GM19025 (cell line): ENCODE measurements around the gene USP53.
A peak's percentile ranks its signal among the peaks of the same experiment; 100 is the strongest.
"Not testable (repeated sequence)": the region's sequence is repeated elsewhere in the genome, so short reads cannot be mapped to it uniquely, and the experiment has no call there.

Experiments
- ATAC-seq: cut with Tn5 transposase; IDR thresholded peaks from one replicate; pipeline ENCODE4 v1.9.1; 2021; ENCODE audit warnings: mild to moderate bottlenecking, low read depth, moderate library complexity; ENCODE audit not compliant: unreplicated experiment

USP53 gene

DNA sequence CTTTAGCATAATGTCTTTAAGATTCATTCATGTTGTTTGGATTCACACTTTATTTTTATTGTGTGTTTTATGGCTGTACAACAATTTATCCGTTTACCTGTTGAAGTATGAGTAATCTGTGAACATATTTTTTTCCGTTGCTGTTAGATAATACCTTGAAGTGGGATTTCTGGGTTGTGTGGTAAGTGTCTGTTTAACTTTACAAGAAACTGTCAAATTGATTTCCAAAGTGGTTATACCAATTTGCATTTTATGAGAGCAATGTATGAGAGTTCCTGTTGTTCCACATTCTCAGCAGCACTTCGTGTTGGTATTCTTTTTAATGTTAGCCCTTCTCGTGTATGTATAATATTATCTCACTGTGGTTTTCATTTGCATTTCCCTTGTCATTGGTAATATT lies 53.6 kb downstream of the USP53 start:
- ATAC-seq: no peak

DNA sequence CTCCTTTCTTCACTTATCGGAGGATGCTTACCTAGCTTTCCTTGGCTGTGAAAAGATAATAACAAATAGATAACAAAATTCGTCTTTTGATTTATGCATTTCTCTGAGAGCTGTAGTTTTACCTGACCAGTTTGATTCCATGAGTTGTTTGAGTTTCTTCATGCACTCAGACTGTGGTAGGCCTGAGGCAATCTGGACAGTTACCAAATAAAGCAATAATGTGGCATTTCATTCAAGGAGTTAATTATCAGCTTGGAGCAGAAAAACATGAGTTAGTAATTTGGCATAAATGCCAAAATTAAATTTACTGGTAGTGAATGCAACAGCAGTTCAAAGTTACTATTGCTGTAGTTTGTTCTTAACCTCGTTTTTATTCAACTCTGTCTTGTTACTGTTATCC lies 56.0 kb downstream of the USP53 start:
- no peak for ATAC-seq

DNA sequence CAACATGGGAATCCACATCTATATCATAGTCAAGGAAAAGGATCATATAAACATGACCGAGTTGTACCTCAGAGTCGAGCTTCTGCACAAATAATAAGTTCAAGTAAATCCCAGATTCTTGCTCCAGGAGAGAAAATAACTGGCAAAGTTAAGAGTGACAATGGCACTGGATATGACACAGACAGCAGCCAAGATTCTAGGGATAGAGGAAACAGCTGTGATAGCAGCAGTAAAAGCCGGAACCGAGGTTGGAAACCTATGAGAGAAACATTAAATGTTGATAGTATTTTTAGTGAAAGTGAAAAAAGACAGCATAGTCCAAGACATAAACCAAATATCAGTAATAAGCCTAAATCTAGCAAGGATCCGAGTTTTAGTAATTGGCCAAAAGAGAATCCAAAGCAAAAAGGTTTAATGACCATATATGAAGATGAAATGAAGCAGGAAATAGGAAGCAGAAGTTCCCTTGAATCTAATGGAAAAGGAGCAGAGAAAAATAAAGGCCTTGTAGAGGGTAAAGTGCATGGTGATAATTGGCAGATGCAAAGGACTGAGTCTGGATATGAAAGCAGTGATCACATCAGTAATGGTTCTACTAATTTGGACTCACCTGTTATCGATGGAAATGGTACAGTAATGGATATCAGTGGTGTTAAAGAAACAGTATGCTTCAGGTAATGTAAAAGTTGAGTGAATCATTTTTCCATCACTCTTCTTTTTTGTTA lies 59.0 kb downstream of the USP53 start:
- no peak for ATAC-seq

- ATAC-seq: not testable (repeated sequence)
Observed at GRCh38 chr4:119279541-119279940, 67.0 kb downstream of the USP53 start.

DNA sequence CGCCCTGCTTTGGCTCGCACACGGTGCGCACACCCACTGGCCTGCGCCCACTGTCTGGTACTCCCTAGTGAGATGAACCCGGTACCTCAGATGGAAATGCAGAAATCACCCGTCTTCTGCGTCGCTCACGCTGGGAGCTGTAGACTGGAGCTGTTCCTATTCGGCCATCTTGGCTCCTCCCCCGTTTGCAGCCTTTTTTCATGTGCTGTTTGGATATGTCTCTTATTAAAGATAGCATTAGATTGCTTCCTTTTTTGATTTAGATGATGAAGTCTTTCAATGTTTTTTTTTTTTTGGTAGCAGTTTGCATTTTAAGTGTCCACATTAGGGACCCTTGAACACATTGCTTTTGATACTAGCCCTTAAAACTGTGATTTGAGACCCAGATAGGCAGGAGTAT lies 67.4 kb downstream of the USP53 start:
- not testable (repeated sequence) for ATAC-seq

DNA sequence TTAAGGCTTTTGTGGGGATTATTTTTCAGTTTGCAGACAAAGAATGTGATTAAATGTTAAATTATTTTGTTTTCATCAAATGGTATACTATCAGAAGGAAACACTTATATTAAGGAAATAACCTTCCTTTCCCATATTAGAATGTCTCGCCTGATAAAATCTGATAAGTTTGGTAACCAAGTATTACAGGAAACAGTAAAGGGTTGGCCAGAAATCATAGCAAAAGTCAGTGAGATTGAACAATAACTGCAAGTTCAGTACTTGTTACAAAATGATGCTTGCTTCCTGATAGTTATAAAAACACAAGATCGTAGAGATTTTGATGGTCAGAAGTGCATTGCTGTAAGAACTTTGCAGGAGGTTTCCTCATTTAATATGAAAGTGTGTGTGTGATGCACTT lies 68.9 kb downstream of the USP53 start:
- ATAC-seq: no peak

- peak; percentile 73 for ATAC-seq
Observed at GRCh38 chr4:119284876-119285780, 72.6 kb downstream of the USP53 start.

GRCh38 chr4:119286377-119287002 lies 74.0 kb downstream of the USP53 start:
- no peak for ATAC-seq

DNA sequence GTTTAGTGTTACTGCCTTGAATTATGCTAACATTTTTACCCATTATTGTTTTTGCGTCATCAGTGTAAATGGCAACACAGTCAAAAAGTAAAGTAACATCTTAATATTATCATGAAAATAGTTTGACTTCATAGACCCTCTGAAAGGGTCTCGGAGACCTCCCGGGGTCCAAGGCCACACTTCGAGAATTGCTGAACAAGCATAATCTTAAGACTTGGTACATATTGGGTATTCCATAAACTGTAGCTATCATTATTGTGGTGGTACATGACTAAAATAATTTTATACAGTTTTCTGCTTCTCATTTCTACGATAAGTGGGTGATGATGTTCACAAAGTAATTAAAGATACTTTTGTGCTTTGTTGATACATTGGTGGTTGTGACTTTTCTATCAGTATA lies 76.8 kb downstream of the USP53 start:
- no peak for ATAC-seq

DNA sequence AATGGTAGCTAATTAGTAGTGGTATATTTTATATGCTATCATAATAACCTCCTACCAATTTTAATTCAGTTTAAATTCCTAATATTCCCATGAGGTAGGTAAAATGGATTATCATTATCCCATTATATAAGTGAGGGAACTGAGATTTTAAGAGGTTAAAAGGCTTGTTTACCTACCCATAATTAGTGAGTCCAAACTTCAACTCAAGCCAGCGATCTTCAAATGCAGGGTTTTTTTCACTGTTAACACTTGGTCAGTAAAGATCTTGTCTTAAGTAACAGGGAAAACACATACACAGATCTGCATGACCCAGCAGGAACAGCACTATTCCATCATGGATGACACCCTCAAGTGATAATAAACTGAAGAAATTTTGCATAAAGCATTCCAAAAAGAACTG lies 78.1 kb downstream of the USP53 start:
- no peak for ATAC-seq

- no peak for ATAC-seq
Observed at GRCh38 chr4:119296356-119296755, 83.8 kb downstream of the USP53 start.

DNA sequence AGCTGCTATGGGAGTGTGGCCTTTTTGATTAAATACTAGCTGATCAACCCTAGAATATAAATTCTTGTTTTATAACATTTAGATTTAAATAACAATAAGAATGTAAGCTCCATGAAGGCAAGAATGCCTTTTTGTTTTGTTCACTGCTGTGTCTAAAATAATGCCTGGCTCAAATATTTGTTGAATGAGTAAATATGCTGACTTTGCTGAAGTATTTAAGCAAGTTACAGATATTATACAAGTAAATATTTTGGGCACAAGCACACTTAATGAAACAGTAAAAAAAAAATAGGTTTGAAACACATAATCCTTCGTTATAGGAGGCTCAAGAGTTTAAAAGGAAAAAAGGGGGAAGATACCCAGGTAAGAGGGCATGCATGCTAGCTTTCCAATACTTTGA lies 85.3 kb downstream of the USP53 start:
- ATAC-seq: no peak

- no peak for ATAC-seq
Observed at GRCh38 chr4:119299260-119299671, 86.8 kb downstream of the USP53 start.

GRCh38 chr4:119299741-119300100 lies 87.2 kb downstream of the USP53 start:
- ATAC-seq: peak; percentile 46

- peak; percentile 95 for ATAC-seq
Observed at GRCh38 chr4:119300101-119300978, 87.8 kb downstream of the USP53 start.

- no peak for ATAC-seq
Observed at GRCh38 chr4:119302073-119302832, 89.7 kb downstream of the USP53 start.

- no peak for ATAC-seq
Observed at GRCh38 chr4:119303587-119304305, 91.2 kb downstream of the USP53 start.

- no peak for ATAC-seq
Observed at GRCh38 chr4:119304431-119304830, 91.9 kb downstream of the USP53 start.

GRCh38 chr4:119307606-119308005 lies 95.1 kb downstream of the USP53 start:
- no peak for ATAC-seq
